ENCODE results near the gene PIK3AP1. TPM values are rescaled to one million over a fixed set of nuclear protein-coding genes. Genes with fewer than 3 reads are reported as not detected.

Gene PIK3AP1
- total RNA-seq, 1 experiment from 2014 or later, result 4.3 TPM

GRCh38 chr10:96705134-96705533, 15.2 kb downstream of the PIK3AP1 start:
- ATAC-seq, result no peak
- H3K36me3 Mint-ChIP-seq, result peaks cover 4% of the 10 kb centered on the region; the same call in 1 of the 2 replicates
- no peaks in the 10 kb centered on the region for H3K27me3 Mint-ChIP-seq (ENCODE audit: low read depth)
- no peak for DNase-seq (ENCODE audit: low spot score)
- peaks cover 7% of the 10 kb centered on the region for H3K4me1 Mint-ChIP-seq
- H3K9me3 Mint-ChIP-seq, result no peaks in the 10 kb centered on the region
- ChIA-PET CTCF (interaction anchor here (0.7 to 0.9 kb wide), 3 partner anchors 14 to 330 kb away, joined by 3 to 4 read pairs (median 3); no protein-coding TSS in a partner anchor), POLR2A (no interaction called here)
- no peak overlapping the region for H3K4me3 Mint-ChIP-seq
- TF ChIP-seq SMAD3 (CRISPR knock-in tag; IDR thresholded peaks at IDR 0.05; ENCODE audit: borderline replicate concordance), result no peak
- TF ChIP-seq ELF4 (CRISPR knock-in tag; IDR thresholded peaks at IDR 0.05; ENCODE audit: low read depth), result no peak
- TF ChIP-seq SP1 (CRISPR knock-in tag; conservative IDR thresholded peaks at IDR 0.05), result no peak
- no peak for TF ChIP-seq PRRX2 (CRISPR knock-in tag; IDR thresholded peaks at IDR 0.05)
- TF ChIP-seq PREB (CRISPR knock-in tag; IDR thresholded peaks at IDR 0.05; ENCODE audit: borderline replicate concordance), result no peak
- TF ChIP-seq PRDM15 (CRISPR knock-in tag; IDR thresholded peaks at IDR 0.05), result no peak
- TF ChIP-seq CTCF (IDR thresholded peaks at IDR 0.05), result no peak
- no peak for TF ChIP-seq MYBL2 (CRISPR knock-in tag; IDR thresholded peaks at IDR 0.05)
- H3K27ac Mint-ChIP-seq, result no peak overlapping the region

GRCh38 chr10:96704563-96704962, 15.8 kb downstream of the PIK3AP1 start:
- ATAC-seq (no peak), DNase-seq (ENCODE audit: low spot score) (no peak)
- Mint-ChIP-seq H3K9me3 (no peaks in the 10 kb centered on the region), H3K36me3 (peaks cover 4% of the 10 kb centered on the region; the same call in 1 of the 2 replicates), H3K27ac (no peak overlapping the region), H3K4me3 (no peak overlapping the region), H3K4me1 (peaks cover 9% of the 10 kb centered on the region), H3K27me3 (ENCODE audit: low read depth) (no peaks in the 10 kb centered on the region)
- ChIA-PET CTCF (interaction anchor here (0.7 to 0.9 kb wide), 2 partner anchors 321 to 329 kb away, joined by 3 to 4 read pairs; no protein-coding TSS in a partner anchor), POLR2A (no interaction called here)
- TF ChIP-seq ZNF423 (CRISPR knock-in tag; IDR thresholded peaks at IDR 0.05) (no peak), NFATC4 (CRISPR knock-in tag; IDR thresholded peaks at IDR 0.05) (no peak), MXD4 (CRISPR knock-in tag; IDR thresholded peaks at IDR 0.05; ENCODE audit: borderline replicate concordance) (no peak), JAZF1 (CRISPR knock-in tag; IDR thresholded peaks at IDR 0.05) (no peak), FOXK1 (CRISPR knock-in tag; IDR thresholded peaks at IDR 0.05) (no peak), PRDM15 (CRISPR knock-in tag; IDR thresholded peaks at IDR 0.05) (no peak), ERG (CRISPR knock-in tag; IDR thresholded peaks at IDR 0.05) (no peak), ZNF532 (CRISPR knock-in tag; IDR thresholded peaks at IDR 0.05; ENCODE audit: borderline replicate concordance) (no peak), ZNF121 (CRISPR knock-in tag; IDR thresholded peaks at IDR 0.05) (no peak), ATF2 (CRISPR knock-in tag; IDR thresholded peaks at IDR 0.05; ENCODE audit: borderline replicate concordance, low read depth) (no peak)
